ENCODE results near the gene SLC29A4. TPM values are rescaled to one million over a fixed set of nuclear protein-coding genes. Genes with fewer than 3 reads are reported as not detected.

SLC29A4 gene
- total and polyA plus RNA-seq, 2 of the 4 experiments (the other 2 are of a cell fraction) = 2.3 to 7.6 TPM

DNA sequence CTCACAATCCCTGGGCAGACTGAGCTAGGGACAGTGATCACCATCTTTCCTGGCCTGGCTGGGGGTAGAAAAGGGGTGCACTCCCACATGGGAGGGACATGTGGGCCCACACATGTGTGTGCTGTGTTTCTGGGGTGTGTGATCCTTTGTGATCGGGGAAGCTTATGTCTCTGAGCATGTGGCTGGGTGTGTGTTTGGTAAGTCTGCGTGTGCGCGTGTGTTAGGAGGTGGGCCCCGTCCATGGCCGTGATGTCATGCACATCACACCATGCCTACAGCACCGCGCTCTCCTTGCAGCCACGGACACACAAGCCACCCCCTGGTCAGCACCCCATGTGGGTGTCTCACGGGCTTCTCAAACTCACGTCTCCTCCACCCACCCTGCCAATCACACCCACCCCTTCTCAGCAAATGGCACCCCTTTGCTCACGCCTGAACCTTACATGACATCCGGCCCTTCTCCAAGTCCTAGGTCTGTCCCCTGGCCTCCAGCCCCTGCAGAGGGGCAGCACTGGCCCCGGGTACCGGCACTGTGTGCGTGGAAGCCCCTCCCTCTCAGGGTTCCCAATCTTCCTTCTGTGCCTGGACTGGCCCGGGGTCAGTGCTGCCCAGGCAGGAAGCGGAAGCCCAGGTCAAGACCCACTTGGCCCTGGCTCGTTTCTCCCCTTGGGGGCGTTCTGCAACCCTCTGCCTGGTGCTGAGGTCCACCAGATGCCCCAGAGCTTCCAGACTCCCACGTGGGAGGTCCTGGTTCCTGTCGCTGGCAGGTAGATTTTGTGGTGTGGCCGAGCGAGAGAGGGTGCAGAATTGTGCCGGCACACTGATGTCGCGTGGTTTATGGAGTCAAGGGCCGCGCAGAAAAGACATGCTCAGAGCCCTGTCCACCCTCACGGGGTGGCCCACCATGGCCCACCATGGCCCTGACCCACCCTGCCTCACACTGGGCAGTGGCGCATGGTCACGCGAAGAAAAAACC, 12.6 kb downstream of the SLC29A4 start:
- Histone ChIP-seq H4K5ac (ENCODE audit: low read depth, low read length) (no peak overlapping the region), H2BK120ac (ENCODE audit: low read depth, low read length) (no peak overlapping the region), H3K18ac (ENCODE audit: low read depth, low read length) (no peak overlapping the region), H3K4me3 (ENCODE audit: insufficient read depth, low read depth, low read length) (no peak overlapping the region), H2BK20ac (ENCODE audit: low read depth, low read length) (no peak overlapping the region), H3K9ac (ENCODE audit: low read depth, low read length) (no peak overlapping the region), H2AFZ (replicated peaks; ENCODE audit: low read length, poor library complexity) (no peak overlapping the region), H4K91ac (ENCODE audit: insufficient read depth, low read depth, low read length) (no peak overlapping the region), H4K20me1 (ENCODE audit: insufficient read depth, low read length) (no peaks in the 10 kb centered on the region), H3K56ac (ENCODE audit: extremely low read depth, insufficient read depth, low read length) (no peak overlapping the region), H2BK15ac (ENCODE audit: low read depth, low read length) (no peak overlapping the region), H3K4ac (ENCODE audit: low read depth, low read length) (no peak overlapping the region), H3K9me3 (ENCODE audit: control insufficient read depth, insufficient read depth, low read length) (no peaks in the 10 kb centered on the region; the same call in 1 of the 2 replicates), H2AK9ac (replicated peaks; ENCODE audit: low read depth, low read length, poor library complexity) (no peak overlapping the region), H3K14ac (replicated peaks; ENCODE audit: low read depth, low read length) (no peak overlapping the region), H3K23ac (ENCODE audit: low read depth, low read length) (no peak overlapping the region), H3K79me1 (ENCODE audit: low read depth in 1 of 2, low read length in 2 of 2) (no peaks in the 10 kb centered on the region), H3K4me2 (ENCODE audit: low read depth, low read length) (no peak overlapping the region), H2BK5ac (ENCODE audit: low read depth, low read length, poor library complexity, severe bottlenecking) (no peak overlapping the region), H4K8ac (ENCODE audit: low read depth in 2 of 2, low read length in 2 of 2) (no peak overlapping the region), H3K36me3 (ENCODE audit: control insufficient read depth, insufficient read depth, low read length) (peaks cover 26% of the 10 kb centered on the region), H3K27ac (ENCODE audit: insufficient read depth, low read length) (no peak overlapping the region), H3K27me3 (ENCODE audit: control insufficient read depth, insufficient read depth, low read length) (no peaks in the 10 kb centered on the region), H3K4me1 (ENCODE audit: control insufficient read depth, insufficient read depth, low read length) (no peaks in the 10 kb centered on the region), H3K9me1 (ENCODE audit: insufficient read depth, low read length) (no peaks in the 10 kb centered on the region), H2AK5ac (ENCODE audit: low read depth, low read length) (no peak overlapping the region)
- DNase-seq (no peak), ATAC-seq (ENCODE audit: low read depth) (no peak)
- no TSS peak for BruUV-seq (replicated peaks)
- in situ Hi-C loops (cut with MboI; ENCODE audit: low sequenced_read_pairs) = no loop called here
- dilution Hi-C loops (cut with HindIII; ENCODE audit: low sequenced_read_pairs, unreplicated experiment) = no loop called here
- CTCF ChIA-PET = no interaction called here
- POLR2A ChIA-PET (ENCODE audit: unreplicated experiment) = interaction anchor here (0.6 kb wide), 1 partner anchor 988 kb away, joined by 5 read pairs; no protein-coding TSS in a partner anchor
- WGBS, 2 experiments (ENCODE audit: extremely low coverage in 2 of 2, insufficient read length in 1 of 2) = 83% methylated on average over 18 of the region's 33 CpGs; no CpG with 5 or more reads in 1 of the 2 experiments
- intact Hi-C loops (cut with micrococcal nuclease) = no loop called here
- TF ChIP-seq MXI1 (IDR thresholded peaks at IDR 0.05; ENCODE audit: borderline replicate concordance, low read depth, low read length) (no peak), SMC3 (IDR thresholded peaks at IDR 0.05; ENCODE audit: low read depth, low read length) (no peak), FOS (IDR thresholded peaks at IDR 0.05; ENCODE audit: low read depth, low read length) (no peak), BHLHE40 (IDR thresholded peaks at IDR 0.05; ENCODE audit: low read depth, low read length) (no peak), ELK1 (IDR thresholded peaks at IDR 0.05; ENCODE audit: borderline replicate concordance, low read depth, low read length) (no peak), CEBPB (IDR thresholded peaks at IDR 0.05; ENCODE audit: low read depth, low read length) (no peak), NFE2L2 (IDR thresholded peaks at IDR 0.05; ENCODE audit: low read depth, low read length) (no peak), USF2 (IDR thresholded peaks at IDR 0.05; ENCODE audit: low read depth, low read length) (no peak), MAZ (IDR thresholded peaks at IDR 0.05; ENCODE audit: borderline replicate concordance, low read depth, low read length) (no peak), RFX5 (IDR thresholded peaks at IDR 0.05; ENCODE audit: low read depth, low read length) (no peak), MAFK (IDR thresholded peaks at IDR 0.05; ENCODE audit: low read depth, low read length) (no peak), RAD21 (IDR thresholded peaks at IDR 0.05; ENCODE audit: low read length) (no peak), POLR2A (IDR thresholded peaks at IDR 0.05; ENCODE audit: low read depth, low read length) (no peak), CHD1 (IDR thresholded peaks at IDR 0.05; ENCODE audit: low read depth, low read length) (no peak), RCOR1 (IDR thresholded peaks at IDR 0.05; ENCODE audit: insufficient replicate concordance, low read length) (no peak)
